PC-3 (cell line): ENCODE data around the gene LKAAEAR1. TPM values are rescaled to one million over a fixed set of nuclear protein-coding genes. Genes with fewer than 3 reads are reported as not detected.
A peak's percentile ranks its signal among the peaks of the same experiment; 100 is the strongest.

Experiments
- ATAC-seq: fragments of 200-7000 bp; cut with Tn5 transposase; 2 replicates; pipeline ENCODE4 v1.9.1; 2020; ENCODE audit warnings: mild to moderate bottlenecking, moderate library complexity
- BruUV-seq: library from RNA; stranded (reverse); fragments of 400-500 nt; replicated peaks from 2 replicates; lab custom pipeline; 2021; lab: Mats Ljungman, UMichigan
- CTCF ChIA-PET: fragments of 300-600 bp; sonication (Branson Sonifier 250); formaldehyde crosslinking; loops from one replicate; lab custom pipeline; 2022; ENCODE audit warnings: antibody characterized with exemption; lab: Charles Lee
- POLR2A ChIA-PET: fragments of 300-600 bp; sonication (Branson Sonifier 250); formaldehyde crosslinking; loops from one replicate; lab custom pipeline; 2022; ENCODE audit warnings: antibody characterized with exemption; ENCODE audit not compliant: unreplicated experiment; lab: Charles Lee
- DNase-seq: peaks from one replicate; pipeline ENCODE4 v3.0.0-alpha.2; 2015
- H2AFZ ChIP-seq: fragments of 300-600 bp; sonication (generic); 2 replicates; pipeline ENCODE4 v1.6.0; 2016; ENCODE audit warnings: antibody characterized with exemption, low read length
- H3F3A ChIP-seq: fragments of 300-600 bp; sonication (generic); one replicate; pipeline ENCODE4 v1.6.0; 2017; ENCODE audit warnings: antibody characterized with exemption, low read length, control low read depth, mild to moderate bottlenecking; ENCODE audit not compliant: unreplicated experiment
- H3K27ac ChIP-seq: fragments of 300-600 bp; sonication (generic); 2 replicates; pipeline ENCODE4 v1.5.1; 2016; ENCODE audit warnings: mild to moderate bottlenecking, low read length
- H3K27me3 ChIP-seq: fragments of 300-600 bp; sonication (generic); 2 replicates; pipeline ENCODE4 v1.6.1; 2016; ENCODE audit warnings: low read length, mixed read lengths
- H3K36me3 ChIP-seq: fragments of 300-600 bp; sonication (generic); 2 replicates; pipeline ENCODE4 v1.6.1; 2016; ENCODE audit warnings: low read depth, mixed run types, low read length, mixed read lengths
- H3K4me1 ChIP-seq: fragments of 300-600 bp; sonication (generic); 2 replicates; pipeline ENCODE4 v1.5.1; 2016; ENCODE audit warnings: low read length; ENCODE audit not compliant: insufficient read depth
- H3K4me2 ChIP-seq: fragments of 300-600 bp; sonication (generic); 2 replicates; pipeline ENCODE4 v1.6.0; 2016; ENCODE audit warnings: low read length
- H3K4me3 ChIP-seq: fragments of 300-600 bp; sonication (generic); 2 replicates; pipeline ENCODE4 v1.5.1; 2016; ENCODE audit warnings: mild to moderate bottlenecking, low read length, mixed read lengths
- H3K79me2 ChIP-seq: fragments of 300-600 bp; sonication (generic); 2 replicates; pipeline ENCODE4 v1.6.1; 2017; ENCODE audit warnings: low read length, mixed read lengths
- H3K9ac ChIP-seq: fragments of 300-600 bp; sonication (generic); 2 replicates; pipeline ENCODE4 v1.6.0; 2016; ENCODE audit warnings: mild to moderate bottlenecking, low read length
- H3K9me2 ChIP-seq: fragments of 300-600 bp; sonication (generic); replicated peaks from 2 replicates; pipeline ENCODE4 v1.6.1; 2016; ENCODE audit warnings: mixed run types, low read length, mixed read lengths
- H3K9me3 ChIP-seq: fragments of 300-600 bp; sonication (generic); 2 replicates; pipeline ENCODE4 v1.6.1; 2016; ENCODE audit warnings: low read length, mixed read lengths
- H4K20me1 ChIP-seq: fragments of 300-600 bp; sonication (generic); 2 replicates; pipeline ENCODE4 v1.6.1; 2016; ENCODE audit warnings: low read length, mixed read lengths
- CTCF ChIP-seq: fragments of 300-600 bp; sonication (generic); conservative IDR thresholded peaks from 2 replicates; pipeline ENCODE4 v1.5.1; 2017; ENCODE audit warnings: antibody characterized with exemption, low read depth, mild to moderate bottlenecking, low read length
- EZH2 ChIP-seq: fragments of 300-600 bp; sonication (generic); IDR thresholded peaks from one replicate; pipeline ENCODE4 v1.6.1; 2017; ENCODE audit warnings: antibody characterized with exemption, mild to moderate bottlenecking, low read length; ENCODE audit not compliant: unreplicated experiment
- EZH2phosphoT487 ChIP-seq: fragments of 300-600 bp; sonication (generic); IDR thresholded peaks from 2 replicates; pipeline ENCODE4 v1.6.1; 2018; ENCODE audit warnings: mild to moderate bottlenecking, antibody characterized with exemption, low read length, borderline replicate concordance
- intact Hi-C: fragments of 100-400 bp; cut with micrococcal nuclease; formaldehyde crosslinking; loops from 2 replicates; pipeline ENCODE4 v1.9.0; 2023
- total RNA-seq: library from RNA; depleted of rRNA; stranded (reverse); fragments of >200 nt; gene quantifications from 2 replicates; pipeline ENCODE4 v1.2.3, GENCODE V29; 2014

The LKAAEAR1 gene
- total RNA-seq, 1 experiment from 2014 or later = 1.1 TPM

GRCh38 chr20:64065974-64066343, 18.2 kb downstream of the LKAAEAR1 start:
- no peaks in the 10 kb centered on the region for H3F3A ChIP-seq
- ChIA-PET CTCF (no interaction called here), POLR2A (no interaction called here)
- BruUV-seq = no TSS peak
- H3K4me3 ChIP-seq = no peak overlapping the region
- DNase-seq (peak; percentile 82), ATAC-seq (peak; percentile 5)
- H3K79me2 ChIP-seq = peaks cover 10% of the 10 kb centered on the region
- H3K4me1 ChIP-seq = peaks cover 36% of the 10 kb centered on the region
- no peaks in the 10 kb centered on the region for H3K9me2 ChIP-seq
- H3K4me2 ChIP-seq = peak overlapping the region; percentile 37
- H3K9me3 ChIP-seq = no peaks in the 10 kb centered on the region
- intact Hi-C loops = no loop called here
- TF ChIP-seq EZH2phosphoT487 (no peak), CTCF (no peak), EZH2 (no peak)
- H2AFZ ChIP-seq = no peak overlapping the region
- peak overlapping the region; percentile 26; the same call in 1 of the 2 replicates for H3K9ac ChIP-seq
- peak overlapping the region; percentile 58 for H3K27ac ChIP-seq
- H3K36me3 ChIP-seq = no peaks in the 10 kb centered on the region
- H3K27me3 ChIP-seq = no peaks in the 10 kb centered on the region
- no peaks in the 10 kb centered on the region for H4K20me1 ChIP-seq

GRCh38 chr20:64065062-64065973, 18.9 kb downstream of the LKAAEAR1 start:
- Histone ChIP-seq H3K9me2 (no peaks in the 10 kb centered on the region), H3K79me2 (peaks cover 10% of the 10 kb centered on the region), H3K27ac (peak overlapping the region; percentile 58), H4K20me1 (no peaks in the 10 kb centered on the region), H3K9ac (peak overlapping the region; percentile 26; the same call in 1 of the 2 replicates), H2AFZ (no peak overlapping the region), H3K4me1 (peaks cover 36% of the 10 kb centered on the region), H3F3A (no peaks in the 10 kb centered on the region), H3K4me3 (no peak overlapping the region), H3K9me3 (no peaks in the 10 kb centered on the region), H3K4me2 (peak overlapping the region; percentile 95), H3K27me3 (no peaks in the 10 kb centered on the region), H3K36me3 (no peaks in the 10 kb centered on the region)
- no TSS peak for BruUV-seq
- ATAC-seq (no peak), DNase-seq (no peak)
- no peak for TF ChIP-seq EZH2phosphoT487
- TF ChIP-seq EZH2 = no peak
- no peak for TF ChIP-seq CTCF
- intact Hi-C loops = no loop called here
- ChIA-PET POLR2A (no interaction called here), CTCF (no interaction called here)
